ENCODE measurements around the gene ECT2.
"Not testable (repeated sequence)": the region's sequence is repeated elsewhere in the genome, so short reads cannot be mapped to it uniquely, and the experiment has no call there.

DNA sequence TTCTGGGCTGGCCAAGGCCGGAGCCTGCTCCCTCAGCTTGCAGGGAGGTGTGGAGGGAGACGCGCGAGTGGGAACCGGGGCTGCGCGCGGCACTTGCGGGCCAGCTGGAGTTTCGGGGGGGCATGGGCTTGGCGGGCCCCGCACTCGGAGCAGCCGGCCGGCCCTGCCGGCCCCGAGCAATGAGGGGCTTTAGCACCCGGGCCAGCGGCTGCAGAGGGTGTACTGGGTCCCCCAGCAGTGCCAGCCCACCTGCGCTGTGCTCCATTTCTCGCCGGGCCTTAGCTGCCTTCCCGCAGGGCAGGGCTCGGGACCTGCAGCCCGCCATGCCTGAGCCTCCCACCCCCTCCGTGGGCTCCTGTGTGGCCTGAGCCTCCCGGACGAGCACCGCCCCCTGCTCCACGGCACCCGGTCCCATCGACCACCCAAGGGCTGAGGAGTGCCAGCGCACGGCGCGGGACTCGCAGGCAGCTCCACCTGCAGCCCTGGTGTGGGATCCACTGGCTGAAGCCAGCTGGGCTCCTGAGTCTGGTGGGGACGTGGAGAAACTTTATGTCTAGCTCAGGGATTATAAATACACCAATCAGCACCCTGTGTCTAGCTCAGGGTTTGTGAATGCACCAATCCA lies 116.3 kb downstream of the ECT2 start:
- TF ChIP-seq ELF4 (IDR thresholded peaks at IDR 0.05); ZNF384 (IDR thresholded peaks at IDR 0.05); SUZ12 (IDR thresholded peaks at IDR 0.05); BHLHE40 (IDR thresholded peaks at IDR 0.05; ENCODE audit: borderline replicate concordance); SP1 (IDR thresholded peaks at IDR 0.05): not testable (repeated sequence)
- TF ChIP-seq, protein P1, sequence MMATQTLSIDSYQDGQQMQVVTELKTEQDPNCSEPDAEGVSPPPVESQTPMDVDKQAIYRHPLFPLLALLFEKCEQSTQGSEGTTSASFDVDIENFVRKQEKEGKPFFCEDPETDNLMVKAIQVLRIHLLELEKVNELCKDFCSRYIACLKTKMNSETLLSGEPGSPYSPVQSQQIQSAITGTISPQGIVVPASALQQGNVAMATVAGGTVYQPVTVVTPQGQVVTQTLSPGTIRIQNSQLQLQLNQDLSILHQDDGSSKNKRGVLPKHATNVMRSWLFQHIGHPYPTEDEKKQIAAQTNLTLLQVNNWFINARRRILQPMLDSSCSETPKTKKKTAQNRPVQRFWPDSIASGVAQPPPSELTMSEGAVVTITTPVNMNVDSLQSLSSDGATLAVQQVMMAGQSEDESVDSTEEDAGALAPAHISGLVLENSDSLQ (IDR thresholded peaks at IDR 0.05): not testable (repeated sequence)

All from HEK293T (cell line).